ENCODE measurements around the gene ERI3.

GRCh38 chr1:44250068-44250781 is 104.8 kb downstream of the ERI3 start:
- TF ChIP-seq POLR2A (IDR thresholded peaks at IDR 0.05; ENCODE audit: low read depth, low read length) (no peak), IKZF1 (conservative IDR thresholded peaks at IDR 0.05) (no peak), POLR2AphosphoS5 (IDR thresholded peaks at IDR 0.05; ENCODE audit: low read length) (no peak)

All from GM12878 (cell line).